ENCODE data around the gene NECAB3.

Gene NECAB3

DNA sequence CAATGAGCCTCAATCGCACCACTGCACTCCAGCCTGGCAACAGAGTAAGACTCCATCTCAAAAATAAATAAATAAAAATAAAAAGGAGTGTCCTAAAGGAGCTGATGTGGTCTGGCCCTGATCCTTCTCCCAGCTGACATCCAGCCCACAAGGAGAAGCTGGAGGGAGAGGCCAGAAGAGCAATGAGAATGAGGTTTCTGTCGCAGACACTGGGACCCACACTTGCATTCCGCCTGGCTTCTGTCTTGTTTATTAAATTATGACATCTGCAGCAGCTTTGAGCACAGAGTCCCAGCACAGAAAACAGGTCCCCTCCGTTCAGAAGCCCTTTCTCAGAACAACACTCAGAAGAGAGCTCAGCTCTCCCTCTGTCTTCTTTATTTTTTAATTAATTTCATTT lies 22.2 kb upstream of the NECAB3 start:
- DNase-seq (ENCODE audit: low read depth), result no peak

DNA sequence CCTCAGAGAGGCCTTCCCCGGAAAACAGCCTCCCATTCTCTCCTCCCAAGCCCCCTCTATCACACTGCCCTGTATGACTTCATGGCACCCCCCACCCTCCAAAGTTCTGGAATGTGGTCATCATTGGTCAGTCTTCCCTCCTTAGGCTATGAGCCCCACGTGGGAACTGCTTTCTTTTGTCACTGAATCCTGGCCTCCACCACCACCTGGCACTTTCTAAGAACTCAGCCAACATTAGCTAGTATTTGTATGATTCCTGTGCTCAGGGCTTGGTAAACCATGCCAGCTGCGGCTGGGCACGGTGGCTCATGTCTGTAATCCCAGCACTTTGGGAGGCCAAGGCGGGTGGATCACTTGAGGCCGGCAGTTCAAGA lies 20.4 kb upstream of the NECAB3 start:
- DNase-seq (ENCODE audit: low read depth), result no peak

DNA sequence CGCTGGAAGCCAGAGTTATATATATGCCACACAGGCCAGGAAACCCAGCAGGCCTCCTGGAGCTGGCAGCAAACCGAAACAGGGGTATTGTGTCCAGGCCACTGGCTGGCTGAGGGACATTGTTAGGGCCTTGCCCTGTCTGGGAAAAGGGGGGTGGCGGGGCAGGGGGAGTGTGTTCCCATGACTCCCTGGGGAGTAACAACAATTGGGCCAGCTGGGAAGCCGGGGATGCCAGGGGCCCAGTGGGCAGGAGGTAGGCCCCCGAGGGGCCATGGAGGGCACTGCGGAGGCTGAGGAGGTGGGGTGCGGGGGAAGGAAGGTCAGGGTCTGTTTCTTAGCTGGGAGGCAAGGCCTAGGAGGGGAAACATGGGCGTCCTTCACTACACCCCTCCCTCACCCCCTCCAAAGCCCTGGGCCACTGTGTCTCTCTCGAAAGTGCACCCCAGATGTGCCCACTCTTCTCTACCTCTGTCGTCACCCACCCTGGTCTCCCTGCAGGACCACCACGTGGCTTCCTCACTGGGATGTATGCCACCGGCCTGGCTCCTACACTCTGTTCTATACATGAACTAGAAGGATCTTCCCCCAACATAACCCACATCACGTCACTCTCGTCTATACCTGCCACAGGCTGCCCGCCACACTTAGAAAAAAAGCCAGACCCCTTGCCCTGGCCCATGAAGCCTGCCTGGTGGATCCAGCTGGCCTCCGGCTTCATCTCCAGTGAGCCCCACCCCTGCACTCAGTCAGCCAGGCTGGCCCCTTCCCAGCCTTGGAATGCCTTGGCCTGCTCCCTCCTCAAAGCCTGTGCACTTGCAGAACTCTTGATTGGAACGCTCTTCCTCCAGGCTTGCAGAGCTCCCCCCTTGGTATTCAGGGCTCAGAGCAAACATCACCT lies 19.8 kb upstream of the NECAB3 start:
- DNase-seq (ENCODE audit: low read depth), result no peak

- DNase-seq (ENCODE audit: low read depth), result no peak
Observed at GRCh38 chr20:33693289-33693688, 19.1 kb upstream of the NECAB3 start.

- DNase-seq (ENCODE audit: low read depth), result peak; percentile 90
Observed at GRCh38 chr20:33689973-33690372, 15.7 kb upstream of the NECAB3 start.

DNA sequence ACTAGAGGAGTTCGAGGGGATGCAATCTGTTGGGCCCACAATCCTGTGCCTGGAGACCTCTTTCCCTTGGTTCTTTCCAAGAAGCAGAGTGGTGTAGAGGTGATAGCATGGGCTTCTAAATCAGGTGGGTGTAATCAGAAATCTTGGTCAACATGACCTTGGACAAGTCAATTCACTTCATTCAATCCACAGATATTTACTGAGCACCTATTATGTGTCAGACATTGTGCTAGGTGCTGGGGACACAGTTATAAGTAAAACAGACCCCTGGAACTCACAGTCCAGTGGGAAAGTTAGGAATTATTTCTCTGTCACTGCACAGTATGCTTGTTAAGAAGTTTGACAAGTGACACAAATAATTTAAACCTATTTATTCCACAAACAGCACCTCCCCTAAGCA lies 15.3 kb upstream of the NECAB3 start:
- no peak for DNase-seq (ENCODE audit: low read depth)

- DNase-seq (ENCODE audit: low read depth), result no peak
Observed at GRCh38 chr20:33688938-33689424, 14.8 kb upstream of the NECAB3 start.

DNA sequence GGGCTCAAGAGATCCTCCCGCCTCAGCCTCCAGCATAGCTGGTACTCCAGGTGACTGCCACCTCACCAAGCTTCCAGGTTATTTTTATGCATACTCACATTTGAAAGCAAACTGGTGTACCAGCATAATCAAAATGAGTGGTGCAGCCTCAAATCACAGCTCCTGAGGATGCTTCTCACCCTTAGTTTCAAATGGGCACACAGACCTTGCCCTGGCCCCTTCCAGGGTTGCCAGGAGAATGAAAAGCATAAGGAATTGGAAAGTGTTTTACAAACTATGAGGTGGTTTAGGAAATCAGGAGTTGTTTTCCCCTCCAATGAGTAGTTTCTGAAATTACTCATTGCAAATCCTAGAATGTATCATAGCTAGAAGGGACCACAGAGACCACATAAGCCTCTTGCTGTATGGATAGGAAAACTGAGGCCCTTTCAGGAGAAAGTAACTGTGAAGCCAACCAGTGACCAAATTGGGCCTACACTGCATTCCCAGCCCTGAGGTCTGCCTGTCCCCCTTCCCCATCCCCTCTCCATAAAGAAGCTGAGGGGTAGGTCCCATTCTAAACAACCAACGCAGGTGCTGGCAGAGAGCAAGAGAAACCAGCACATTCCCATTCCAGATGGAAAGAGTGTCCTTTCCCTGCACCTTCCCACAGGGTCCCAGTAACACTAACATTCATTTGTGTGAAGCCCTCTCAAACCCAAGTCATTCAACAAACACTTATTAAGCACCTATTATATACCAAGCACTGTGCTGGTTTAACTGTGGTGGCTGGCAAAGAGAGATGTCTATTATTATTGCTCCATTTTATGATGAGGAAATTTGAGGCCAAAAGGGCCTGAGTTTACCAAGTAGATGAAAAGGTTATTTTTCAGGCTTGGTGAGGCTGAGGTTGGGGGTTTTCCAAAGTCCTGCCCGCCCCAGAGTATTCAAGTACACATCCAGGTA lies 14.0 kb upstream of the NECAB3 start:
- DNase-seq (ENCODE audit: low read depth), result no peak

- DNase-seq (ENCODE audit: low read depth), result no peak
Observed at GRCh38 chr20:33687370-33687915, 13.2 kb upstream of the NECAB3 start.

- DNase-seq (ENCODE audit: low read depth), result no peak
Observed at GRCh38 chr20:33686984-33687366, 12.7 kb upstream of the NECAB3 start.

GRCh38 chr20:33686100-33686983 lies 12.1 kb upstream of the NECAB3 start, which contains the start of gene E2F1:
E2F1 (minus strand) TSS chr20:33686385; CDS start chr20:33686264, 121 bp downstream.
- DNase-seq (ENCODE audit: low read depth), result peak; percentile 94

DNA sequence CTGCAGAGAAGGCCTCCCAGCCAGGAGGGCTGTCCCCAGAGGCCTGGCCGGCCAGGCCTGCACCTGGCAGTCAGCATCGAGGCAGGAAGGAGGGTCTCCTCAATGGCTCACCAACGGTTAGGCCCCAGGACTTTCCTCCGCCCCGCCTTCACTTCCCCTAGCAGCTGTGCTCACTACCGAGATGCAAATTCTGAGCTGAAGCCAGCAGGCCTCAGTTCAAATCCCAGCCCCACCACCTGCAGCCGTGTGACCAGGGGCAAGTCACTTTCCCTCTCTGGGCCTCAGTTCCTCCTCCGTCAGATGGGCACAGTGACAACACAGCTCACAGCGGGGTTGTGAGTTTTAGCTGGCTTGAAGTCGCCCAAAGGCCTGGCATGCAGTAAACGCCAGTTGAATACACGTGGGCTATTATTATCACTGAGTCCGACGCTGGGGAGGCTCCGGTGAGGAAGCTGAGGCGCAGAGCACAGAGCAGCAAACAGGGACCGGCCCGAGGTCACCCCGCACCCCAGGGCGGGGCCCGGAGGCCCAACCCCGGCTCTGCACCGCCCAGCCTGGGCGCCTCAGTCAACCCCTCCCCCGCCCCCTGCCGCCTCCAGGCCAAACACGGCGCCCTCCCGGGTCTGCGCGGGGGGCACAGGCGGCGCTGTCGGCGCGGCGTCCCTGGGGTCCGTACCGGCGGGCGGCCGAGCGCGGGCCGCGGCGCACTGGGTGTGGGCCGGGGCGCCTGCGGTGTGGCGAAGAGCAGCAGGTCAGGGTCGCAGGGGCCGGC lies 11.3 kb upstream of the NECAB3 start:
- no peak for DNase-seq (ENCODE audit: low read depth)

DNA sequence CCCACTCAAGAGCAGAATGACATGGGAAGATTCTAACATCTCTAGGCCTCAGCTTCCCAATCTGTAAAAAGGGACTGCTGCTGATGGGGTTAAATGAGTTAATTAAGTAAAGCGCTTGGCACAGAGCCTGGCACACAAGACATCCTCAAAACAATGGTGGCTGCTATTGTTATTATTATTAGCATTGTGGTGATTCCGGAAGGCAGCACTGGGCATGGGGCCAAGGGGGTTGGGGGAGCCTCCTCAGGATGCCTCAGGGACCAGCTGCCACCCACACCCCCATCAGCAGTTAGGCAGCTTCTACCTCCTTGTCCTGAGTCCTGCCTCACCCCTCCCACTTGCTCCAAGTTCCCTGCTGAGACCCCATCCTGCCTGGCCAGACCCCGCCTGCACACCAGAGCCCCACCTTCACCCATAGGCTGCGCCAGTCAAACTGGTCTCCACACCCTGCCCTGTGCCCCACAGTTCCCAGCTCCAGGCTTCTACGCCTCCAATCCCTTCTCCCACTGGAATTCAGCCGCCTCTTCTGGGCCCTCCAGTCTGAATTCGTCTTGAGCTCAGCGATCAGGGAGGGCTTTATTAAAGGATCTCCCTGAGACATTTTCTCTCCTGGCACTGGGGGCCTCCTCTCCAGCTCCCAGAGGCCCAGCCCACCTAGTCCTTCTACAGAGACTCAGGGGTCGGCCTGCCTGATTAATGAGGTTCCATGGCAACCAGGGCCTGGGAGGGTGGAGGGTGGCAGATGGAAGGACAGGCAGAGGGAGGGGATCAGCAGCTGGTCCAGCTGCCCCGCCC lies 10.5 kb upstream of the NECAB3 start:
- no peak for DNase-seq (ENCODE audit: low read depth)

GRCh38 chr20:33681728-33682353 lies 7.6 kb upstream of the NECAB3 start:
- no peak for DNase-seq (ENCODE audit: low read depth)

- no peak for DNase-seq (ENCODE audit: low read depth)
Observed at GRCh38 chr20:33681288-33681687, 7.1 kb upstream of the NECAB3 start.

DNA sequence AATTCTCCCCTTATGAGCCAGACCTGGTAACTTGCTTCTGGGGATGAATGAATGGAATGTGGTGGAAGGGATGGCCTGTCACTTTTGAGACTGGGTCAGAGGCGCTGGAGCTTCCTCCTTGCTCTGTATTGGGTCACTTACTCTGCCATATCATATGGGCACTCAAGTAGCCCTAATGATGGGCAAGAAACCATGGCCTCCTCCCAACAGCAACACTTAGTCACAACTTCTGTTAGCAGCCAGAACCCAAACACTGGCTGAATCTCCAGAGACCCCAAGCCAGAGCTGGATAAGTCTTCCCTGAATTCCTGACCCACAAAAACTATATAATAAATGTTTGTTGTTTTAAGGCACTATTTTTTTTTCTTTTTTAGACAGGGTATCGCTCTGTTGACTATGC lies 6.5 kb upstream of the NECAB3 start:
- no peak for DNase-seq (ENCODE audit: low read depth)

DNA sequence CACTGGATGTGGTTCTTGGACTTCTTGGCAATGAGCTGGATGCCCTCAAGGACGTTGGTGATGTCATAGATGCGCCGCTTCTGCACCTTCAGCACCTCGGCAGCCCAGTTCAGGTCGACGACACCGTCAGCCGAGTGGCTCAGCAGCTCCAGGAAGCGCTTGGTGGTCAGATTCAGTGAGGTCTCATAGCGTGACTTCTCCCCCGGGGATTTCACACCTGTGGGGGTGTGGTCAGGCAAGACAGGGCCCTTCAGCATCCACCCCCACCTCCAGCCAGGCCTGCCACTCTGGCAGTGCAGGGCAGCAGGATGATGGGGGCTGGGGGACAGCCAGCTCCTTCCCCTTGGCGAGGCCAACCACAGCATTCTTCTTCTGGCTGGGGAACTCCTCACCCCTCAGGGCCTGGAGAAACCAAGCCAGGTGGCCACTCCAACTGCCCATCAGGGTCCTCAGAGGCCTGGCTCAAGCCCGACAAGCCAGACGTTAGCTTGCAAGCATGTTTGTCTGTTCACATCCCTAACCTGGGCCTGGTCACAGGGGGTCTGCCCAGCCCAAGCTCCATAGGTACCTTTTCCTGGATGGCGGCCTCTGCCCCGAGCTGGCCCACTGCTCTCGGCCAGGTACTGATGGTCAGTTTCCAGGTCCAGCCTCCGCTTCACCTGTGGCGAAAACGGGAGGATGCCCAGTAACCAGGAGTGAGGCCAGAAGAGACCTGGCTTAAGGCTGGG lies 5.7 kb upstream of the NECAB3 start:
- DNase-seq (ENCODE audit: low read depth), result no peak

DNA sequence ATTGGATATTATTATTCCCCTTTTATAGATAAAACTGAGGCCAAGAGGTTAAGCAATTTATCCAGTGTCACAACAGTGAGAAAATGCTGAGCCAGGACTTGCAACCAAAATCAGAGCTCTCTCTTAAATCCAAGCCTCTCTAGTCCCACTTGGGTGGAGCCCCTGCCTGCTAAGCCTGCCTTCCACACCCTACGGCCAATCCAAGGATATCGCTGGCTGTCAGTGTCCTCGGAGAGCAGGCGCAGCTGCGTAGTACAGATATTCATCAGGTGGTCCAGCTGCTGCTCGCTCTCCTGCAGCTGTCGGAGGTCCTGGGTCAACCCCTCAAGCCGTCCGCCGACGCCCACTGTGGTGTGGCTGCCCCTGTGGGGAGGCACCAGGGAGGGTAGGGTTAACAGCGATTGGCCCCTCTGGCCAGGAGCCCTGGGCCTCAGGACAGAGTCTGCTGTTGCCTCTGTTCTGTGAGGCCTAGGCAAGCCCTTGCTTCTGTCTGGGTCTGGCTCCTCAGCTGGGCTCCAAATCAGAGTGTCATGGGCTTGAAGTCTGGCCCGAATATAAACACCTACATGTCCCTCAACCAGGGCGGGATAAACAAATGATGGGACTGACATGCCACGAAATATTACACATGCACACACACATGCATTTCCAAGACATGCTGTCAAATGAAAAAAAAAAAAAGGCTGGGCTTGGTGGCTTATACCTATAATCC lies 3.9 kb upstream of the NECAB3 start:
- no peak for DNase-seq (ENCODE audit: low read depth)
